ENCODE data around the gene MARCHF4. TPM values are rescaled to one million over a fixed set of nuclear protein-coding genes. Genes with fewer than 3 reads are reported as not detected.

The MARCHF4 gene
- total RNA-seq, 2 experiments from 2014 or later: not detected

- DNase-seq (no peak), ATAC-seq (ENCODE audit: poor library complexity) (no peak)
- no peaks in the 10 kb centered on the region for H3K9me3 Mint-ChIP-seq
- Histone ChIP-seq H3K4me3 (ENCODE audit: low read length) (no peak overlapping the region), H3K36me3 (ENCODE audit: insufficient read depth, low read length) (no peaks in the 10 kb centered on the region), H3K27me3 (ENCODE audit: control insufficient read depth in 1 of 2, insufficient read depth in 2 of 2, low read length in 2 of 2) (no peaks in the 10 kb centered on the region), H3K9me3 (ENCODE audit: control insufficient read depth in 1 of 2, insufficient read depth in 1 of 2, low read length in 2 of 2) (no peaks in the 10 kb centered on the region), H3K27ac (ENCODE audit: low read depth in 1 of 2, low read length in 2 of 2) (no peak overlapping the region), H3K4me1 (ENCODE audit: insufficient read depth, low read length) (peaks cover 15% of the 10 kb centered on the region)
- no peaks in the 10 kb centered on the region for H3K36me3 Mint-ChIP-seq (ENCODE audit: low read depth)
- TF ChIP-seq CTCF (IDR thresholded peaks at IDR 0.05): no peak
- intact Hi-C loops (cut with DNase I, micrococcal nuclease): no loop called here
- POLR2A ChIA-PET: no interaction called here
- peaks cover 26% of the 10 kb centered on the region for H3K4me1 Mint-ChIP-seq (ENCODE audit: low read depth)
- H3K27ac Mint-ChIP-seq: no peak overlapping the region
- no peaks in the 10 kb centered on the region for H3K27me3 Mint-ChIP-seq
- H3K4me3 Mint-ChIP-seq: no peak overlapping the region
- CTCF ChIA-PET: no interaction called here
Measured at GRCh38 chr2:216391401-216391800, 19.1 kb upstream of the MARCHF4 start.

GRCh38 chr2:216389570-216389969 is 17.3 kb upstream of the MARCHF4 start:
- no peak for TF ChIP-seq CTCF (IDR thresholded peaks at IDR 0.05)
- Mint-ChIP-seq H3K27ac (no peak overlapping the region), H3K4me3 (no peak overlapping the region), H3K9me3 (no peaks in the 10 kb centered on the region), H3K36me3 (ENCODE audit: low read depth) (no peaks in the 10 kb centered on the region), H3K4me1 (ENCODE audit: low read depth) (peaks cover 20% of the 10 kb centered on the region), H3K27me3 (no peaks in the 10 kb centered on the region)
- ChIA-PET POLR2A (no interaction called here), CTCF (interaction anchor here (0.6 kb wide), 1 partner anchor 14 kb away, joined by 3 read pairs; no protein-coding TSS in a partner anchor)
- Histone ChIP-seq H3K27me3 (ENCODE audit: control insufficient read depth in 1 of 2, insufficient read depth in 2 of 2, low read length in 2 of 2) (no peaks in the 10 kb centered on the region), H3K36me3 (ENCODE audit: insufficient read depth, low read length) (no peaks in the 10 kb centered on the region), H3K27ac (ENCODE audit: low read depth in 1 of 2, low read length in 2 of 2) (no peak overlapping the region), H3K4me1 (ENCODE audit: insufficient read depth, low read length) (peaks cover 11% of the 10 kb centered on the region), H3K4me3 (ENCODE audit: low read length) (no peak overlapping the region), H3K9me3 (ENCODE audit: control insufficient read depth in 1 of 2, insufficient read depth in 1 of 2, low read length in 2 of 2) (no peaks in the 10 kb centered on the region)
- ATAC-seq (ENCODE audit: poor library complexity) (no peak), DNase-seq (no peak)
- intact Hi-C loops (cut with DNase I, micrococcal nuclease): no loop called here

- no peaks in the 10 kb centered on the region for H3K36me3 ChIP-seq (ENCODE audit: insufficient read depth, low read length)
- DNase-seq: peak in 7 of 14 experiments; percentile 11 to 75 (median 27)
- ATAC-seq (ENCODE audit: poor library complexity): peak; percentile 95
- no peaks in the 10 kb centered on the region for H3K27me3 ChIP-seq (ENCODE audit: control insufficient read depth in 1 of 2, insufficient read depth in 2 of 2, low read length in 2 of 2)
- H3K9me3 ChIP-seq (ENCODE audit: control insufficient read depth in 1 of 2, insufficient read depth in 1 of 2, low read length in 2 of 2): no peaks in the 10 kb centered on the region
- no peaks in the 10 kb centered on the region for H3K27me3 Mint-ChIP-seq
- TF ChIP-seq CTCF (IDR thresholded peaks at IDR 0.05): no peak
- peak overlapping the region; percentile 43 for H3K27ac Mint-ChIP-seq
- no peak overlapping the region for H3K4me3 ChIP-seq (ENCODE audit: low read length)
- H3K4me1 Mint-ChIP-seq (ENCODE audit: low read depth): peaks cover 18% of the 10 kb centered on the region
- CTCF ChIA-PET: no interaction called here
- peak overlapping the region in 1 of 2 donors; percentile 44 for H3K27ac ChIP-seq (ENCODE audit: low read depth in 1 of 2, low read length in 2 of 2)
- H3K9me3 Mint-ChIP-seq: no peaks in the 10 kb centered on the region
- H3K4me1 ChIP-seq (ENCODE audit: insufficient read depth, low read length): peaks cover 11% of the 10 kb centered on the region
- POLR2A ChIA-PET: interaction anchor here (0.9 kb wide), 1 partner anchor 24 kb away, joined by 3 read pairs; no protein-coding TSS in a partner anchor
- no peak overlapping the region for H3K4me3 Mint-ChIP-seq
- no peaks in the 10 kb centered on the region for H3K36me3 Mint-ChIP-seq (ENCODE audit: low read depth)
- intact Hi-C loops (cut with DNase I, micrococcal nuclease): no loop called here
Measured at GRCh38 chr2:216388046-216388884, 16.0 kb upstream of the MARCHF4 start.

Measured in CD4-positive, alpha-beta T cell (primary cell).